GM12864 (cell line): ENCODE data around the gene TCEA3.

Source experiments
- DNase-seq: peaks from one replicate; pipeline ENCODE4 v3.0.0-alpha.2; 2011; ENCODE audit warnings: low read depth
- H3K4me3 ChIP-seq: 2 replicates; pipeline ENCODE4 v1.5.1; 2011; ENCODE audit warnings: mild to moderate bottlenecking, low read depth, low read length, control low read depth
- TF ChIP-seq, protein P1 (sequence below): IDR thresholded peaks from 2 replicates; pipeline ENCODE4 v1.5.1; 2011; ENCODE audit warnings: low read depth, mild to moderate bottlenecking, moderate library complexity, low read length, control low read depth, inconsistent platforms; ENCODE audit errors: missing control alignments

TCEA3 gene

DNA sequence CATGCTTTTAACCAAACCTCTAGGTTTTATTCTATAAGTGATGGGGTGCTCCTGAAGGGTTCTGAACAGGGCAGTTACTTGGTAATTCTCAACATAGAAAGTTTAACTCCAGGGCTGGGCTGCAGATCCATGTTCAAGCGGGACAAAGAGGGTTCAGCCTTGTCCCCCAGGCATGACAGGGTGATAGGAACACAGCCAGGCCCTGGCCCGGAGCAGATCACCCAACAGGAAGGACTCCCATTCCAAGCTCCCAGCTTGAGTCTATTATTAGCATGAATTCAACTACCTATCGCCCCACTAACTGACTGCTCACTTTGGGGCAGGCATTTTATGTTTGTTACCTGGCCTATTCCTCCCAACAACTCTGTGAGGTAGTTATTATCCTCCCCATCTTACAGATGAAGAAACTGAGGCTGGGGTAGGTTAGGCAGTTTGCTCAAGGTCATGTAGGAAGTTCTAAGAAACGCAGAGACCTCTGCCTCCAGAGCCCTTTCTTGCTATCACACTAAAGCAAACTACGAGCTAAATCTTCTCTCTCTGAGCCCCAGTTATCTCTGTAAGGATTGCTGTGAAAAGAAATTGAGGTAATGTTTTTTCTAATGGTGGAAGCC, 44.9 kb upstream of the TCEA3 start:
- no peak for DNase-seq
- TF ChIP-seq, protein P1, sequence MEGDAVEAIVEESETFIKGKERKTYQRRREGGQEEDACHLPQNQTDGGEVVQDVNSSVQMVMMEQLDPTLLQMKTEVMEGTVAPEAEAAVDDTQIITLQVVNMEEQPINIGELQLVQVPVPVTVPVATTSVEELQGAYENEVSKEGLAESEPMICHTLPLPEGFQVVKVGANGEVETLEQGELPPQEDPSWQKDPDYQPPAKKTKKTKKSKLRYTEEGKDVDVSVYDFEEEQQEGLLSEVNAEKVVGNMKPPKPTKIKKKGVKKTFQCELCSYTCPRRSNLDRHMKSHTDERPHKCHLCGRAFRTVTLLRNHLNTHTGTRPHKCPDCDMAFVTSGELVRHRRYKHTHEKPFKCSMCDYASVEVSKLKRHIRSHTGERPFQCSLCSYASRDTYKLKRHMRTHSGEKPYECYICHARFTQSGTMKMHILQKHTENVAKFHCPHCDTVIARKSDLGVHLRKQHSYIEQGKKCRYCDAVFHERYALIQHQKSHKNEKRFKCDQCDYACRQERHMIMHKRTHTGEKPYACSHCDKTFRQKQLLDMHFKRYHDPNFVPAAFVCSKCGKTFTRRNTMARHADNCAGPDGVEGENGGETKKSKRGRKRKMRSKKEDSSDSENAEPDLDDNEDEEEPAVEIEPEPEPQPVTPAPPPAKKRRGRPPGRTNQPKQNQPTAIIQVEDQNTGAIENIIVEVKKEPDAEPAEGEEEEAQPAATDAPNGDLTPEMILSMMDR = no peak
- no peak overlapping the region for H3K4me3 ChIP-seq

DNA sequence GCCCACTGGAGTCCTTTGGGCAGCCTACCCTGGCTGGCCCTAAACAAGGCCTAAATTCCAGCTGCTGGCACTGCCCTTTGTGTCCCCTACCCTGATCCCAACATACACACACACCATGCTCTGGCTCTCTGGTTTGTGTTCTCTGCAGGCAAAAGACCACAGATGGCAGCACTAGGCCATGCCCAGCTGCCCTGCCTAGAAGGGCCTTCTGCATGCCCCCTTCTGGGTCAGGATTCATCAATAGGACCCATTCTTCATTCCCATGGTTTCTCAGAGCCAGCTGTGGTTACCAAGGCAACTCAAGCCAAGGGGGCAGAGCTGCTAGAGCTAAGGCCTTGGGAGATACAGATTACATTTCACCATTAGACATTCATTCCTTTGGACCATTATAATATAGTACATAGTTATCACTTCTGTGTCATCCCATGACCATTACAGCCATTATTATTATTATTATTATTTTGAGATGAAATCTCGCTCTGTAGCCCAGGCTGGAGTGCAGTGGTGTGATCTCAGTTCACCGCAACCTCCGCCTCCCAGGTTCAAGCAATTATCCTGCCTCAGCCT, 42.0 kb upstream of the TCEA3 start:
- H3K4me3 ChIP-seq = no peak overlapping the region
- TF ChIP-seq, protein P1 = no peak
- DNase-seq = no peak

DNA sequence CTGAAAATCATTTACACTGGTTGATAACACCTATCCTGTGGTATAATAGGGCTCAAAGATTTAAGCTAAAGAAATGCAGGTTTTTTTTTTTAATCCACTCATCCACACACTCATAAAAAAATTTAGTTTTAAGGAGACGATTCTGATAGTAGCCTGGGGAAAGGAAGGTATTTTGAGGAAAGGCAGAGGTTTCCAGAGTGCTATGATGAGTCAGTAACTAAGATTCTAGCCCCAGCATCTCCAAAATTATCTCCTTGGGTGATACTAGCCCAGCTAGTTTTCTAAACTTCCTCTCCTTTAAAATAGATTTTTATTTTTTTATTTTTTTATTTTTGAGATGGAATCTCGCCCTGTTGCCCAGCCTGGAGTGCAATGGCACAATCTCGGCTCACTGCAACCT, 38.7 kb upstream of the TCEA3 start:
- DNase-seq = no peak
- TF ChIP-seq, protein P1 = no peak
- no peak overlapping the region for H3K4me3 ChIP-seq

DNA sequence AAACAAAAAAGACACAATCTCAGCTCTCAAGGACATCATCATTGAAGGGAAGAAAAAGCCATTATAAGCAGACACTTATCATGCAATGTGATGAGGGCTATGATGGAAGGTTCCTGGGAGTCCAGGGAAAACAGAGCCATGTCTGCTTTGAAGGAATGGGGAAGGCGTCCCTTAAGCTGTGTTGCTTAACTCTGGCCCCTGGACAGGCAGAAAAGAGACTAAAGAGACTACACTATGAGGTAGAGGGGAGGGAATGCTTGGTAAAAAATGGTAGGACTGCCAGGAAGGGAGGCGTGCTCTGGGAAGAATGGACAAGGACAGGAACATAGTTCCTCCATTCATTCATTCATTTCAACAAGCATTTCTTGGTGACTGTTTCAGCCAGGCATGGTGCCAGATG, 38.2 kb upstream of the TCEA3 start:
- H3K4me3 ChIP-seq = no peak overlapping the region
- no peak for DNase-seq
- TF ChIP-seq, protein P1 = no peak

DNA sequence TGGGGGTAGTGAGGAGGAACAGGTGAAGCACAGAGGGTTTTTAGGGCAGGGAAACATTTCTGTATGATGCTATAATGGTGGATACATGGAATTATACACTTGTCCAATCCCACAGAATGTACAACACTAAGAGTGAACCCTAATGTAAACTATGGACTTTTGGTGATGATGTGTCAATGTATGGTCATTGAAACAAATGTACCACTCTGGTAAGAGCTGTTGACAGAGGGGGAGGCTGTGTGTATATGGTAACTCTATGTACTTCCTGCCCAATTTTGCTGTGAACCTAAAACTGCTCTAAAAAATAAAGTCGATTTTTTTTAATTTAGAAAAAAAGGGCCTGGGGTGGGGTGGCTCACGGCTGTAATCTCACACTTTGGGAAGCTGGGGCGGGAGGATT, 36.5 kb upstream of the TCEA3 start:
- DNase-seq = no peak
- TF ChIP-seq, protein P1 = no peak
- no peak overlapping the region for H3K4me3 ChIP-seq

DNA sequence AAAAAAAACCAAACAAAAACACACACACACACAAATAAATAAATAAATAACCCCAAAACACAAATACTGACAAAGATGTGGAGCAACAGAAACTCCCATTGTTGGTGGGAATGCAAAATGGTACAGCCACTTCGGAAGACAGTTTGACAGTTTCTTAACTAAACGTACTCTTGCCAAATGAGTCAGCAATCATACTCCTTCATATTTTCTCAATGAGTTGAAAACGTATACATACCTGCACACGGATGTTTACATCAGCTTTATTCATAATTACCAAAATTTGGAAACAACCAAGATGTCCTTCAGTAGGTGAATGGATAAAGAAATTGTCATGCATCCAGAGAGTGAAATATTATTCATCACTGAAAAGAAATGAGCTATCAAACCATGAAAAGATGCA, 36.0 kb upstream of the TCEA3 start:
- TF ChIP-seq, protein P1 = no peak
- H3K4me3 ChIP-seq = no peak overlapping the region
- DNase-seq = no peak

DNA sequence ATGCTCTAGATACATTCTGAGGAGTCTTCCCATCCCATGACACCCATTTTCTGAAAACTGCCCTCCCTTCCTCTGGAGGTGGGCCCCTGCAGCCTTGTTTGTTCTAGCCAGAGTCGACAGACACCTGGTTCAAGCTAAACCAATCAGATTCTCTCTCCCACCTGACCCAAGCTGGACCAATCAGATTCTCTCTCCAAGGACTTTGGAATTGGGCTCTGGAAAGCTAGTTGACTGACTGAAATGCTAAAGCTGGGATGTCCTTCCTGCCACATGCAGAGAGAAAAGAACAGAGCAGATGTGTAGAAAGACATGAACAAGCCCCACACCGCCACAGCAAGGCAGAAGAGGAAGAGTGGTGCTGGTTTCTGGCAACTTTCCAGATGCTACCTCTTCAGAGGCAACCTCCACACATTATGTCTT, 34.8 kb upstream of the TCEA3 start:
- DNase-seq = no peak
- TF ChIP-seq, protein P1 = no peak
- H3K4me3 ChIP-seq = no peak overlapping the region
